Keratinocyte (primary cell): ENCODE measurements around the gene MYO16.

Source experiments
- EZH2 ChIP-seq: IDR thresholded peaks from one replicate; pipeline ENCODE4 v1.6.1; 2012; ENCODE audit warnings: inconsistent platforms, mild to moderate bottlenecking, low read length, moderate library complexity
- TF ChIP-seq, protein P1 (sequence below), 3 experiments: IDR thresholded peaks in 1 of 3; conservative IDR thresholded peaks in 1 of 3; optimal IDR thresholded peaks in 1 of 3; 2 replicates in 2 of 3; 3 replicates in 1 of 3; pipeline versions ENCODE3 to v1.5.1; 2011; ENCODE audit warnings: low read length in 3 of 3, mild to moderate bottlenecking in 3 of 3, moderate library complexity in 2 of 3, control low read depth in 1 of 3, inconsistent platforms in 1 of 3; ENCODE audit not compliant: insufficient read depth in 2 of 3; ENCODE audit errors: extremely low read depth in 1 of 3

DNA sequence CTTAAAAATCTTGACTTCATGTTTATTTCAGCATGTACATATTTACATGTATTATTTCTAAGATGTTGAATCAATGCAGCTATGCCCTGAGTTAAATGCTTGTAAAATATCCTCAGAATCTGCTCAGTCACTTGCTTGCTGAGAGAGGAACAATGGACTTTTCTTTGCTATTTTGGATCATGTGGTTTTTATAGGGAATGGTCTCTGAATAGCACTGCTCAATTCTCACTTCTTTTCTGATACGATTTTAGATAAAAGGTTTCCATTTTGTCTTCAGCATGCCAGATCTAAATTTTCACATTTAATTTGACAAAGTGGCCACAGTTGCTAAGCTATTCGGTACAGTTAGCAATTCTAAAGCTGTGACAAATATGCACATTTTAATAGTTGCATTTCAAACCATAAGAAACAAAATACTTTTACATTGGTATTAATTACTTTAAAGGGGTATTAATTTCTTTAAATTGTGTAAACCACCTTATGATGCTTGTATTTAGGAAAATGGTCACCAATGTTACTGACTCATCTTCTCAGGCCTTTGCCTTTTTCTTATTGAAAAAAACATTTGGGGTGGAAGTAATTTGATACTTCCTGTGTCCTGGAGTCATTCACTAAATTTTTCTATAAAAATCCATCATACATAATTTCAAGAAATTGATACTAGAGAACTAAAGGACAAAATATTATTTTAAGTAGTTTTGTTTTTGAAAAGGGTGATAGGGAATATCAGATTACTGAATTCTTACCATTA lies 113.5 kb downstream of the MYO16 start:
- TF ChIP-seq, protein P1, sequence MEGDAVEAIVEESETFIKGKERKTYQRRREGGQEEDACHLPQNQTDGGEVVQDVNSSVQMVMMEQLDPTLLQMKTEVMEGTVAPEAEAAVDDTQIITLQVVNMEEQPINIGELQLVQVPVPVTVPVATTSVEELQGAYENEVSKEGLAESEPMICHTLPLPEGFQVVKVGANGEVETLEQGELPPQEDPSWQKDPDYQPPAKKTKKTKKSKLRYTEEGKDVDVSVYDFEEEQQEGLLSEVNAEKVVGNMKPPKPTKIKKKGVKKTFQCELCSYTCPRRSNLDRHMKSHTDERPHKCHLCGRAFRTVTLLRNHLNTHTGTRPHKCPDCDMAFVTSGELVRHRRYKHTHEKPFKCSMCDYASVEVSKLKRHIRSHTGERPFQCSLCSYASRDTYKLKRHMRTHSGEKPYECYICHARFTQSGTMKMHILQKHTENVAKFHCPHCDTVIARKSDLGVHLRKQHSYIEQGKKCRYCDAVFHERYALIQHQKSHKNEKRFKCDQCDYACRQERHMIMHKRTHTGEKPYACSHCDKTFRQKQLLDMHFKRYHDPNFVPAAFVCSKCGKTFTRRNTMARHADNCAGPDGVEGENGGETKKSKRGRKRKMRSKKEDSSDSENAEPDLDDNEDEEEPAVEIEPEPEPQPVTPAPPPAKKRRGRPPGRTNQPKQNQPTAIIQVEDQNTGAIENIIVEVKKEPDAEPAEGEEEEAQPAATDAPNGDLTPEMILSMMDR (optimal IDR thresholded peaks at IDR 0.05 in 1 of 3, IDR thresholded peaks at IDR 0.05 in 1 of 3, conservative IDR thresholded peaks at IDR 0.05 in 1 of 3; ENCODE audit: extremely low read depth in 1 of 3, insufficient read depth in 2 of 3, low read length in 3 of 3) = no peak
- TF ChIP-seq EZH2 = no peak
